ENCODE results near the gene OSBPL9.
"Not testable (repeated sequence)": the region's sequence is repeated elsewhere in the genome, so short reads cannot be mapped to it uniquely, and the experiment has no call there.

OSBPL9 gene

GRCh38 chr1:51616903-51617708, at the start of gene OSBPL9:
Gene OSBPL9 (plus strand): TSS chr1:51617092. CDS start chr1:51617111, 19 bp downstream.
- peak; percentile 81 to 93 for DNase-seq

GRCh38 chr1:51567653-51568052, 49.2 kb upstream of the OSBPL9 start:
- no peak for DNase-seq

- no peak for DNase-seq
Observed at GRCh38 chr1:51568231-51568935, 48.5 kb upstream of the OSBPL9 start.

- peak in 1 of 2 donors; percentile 12 for DNase-seq
Observed at GRCh38 chr1:51569284-51570062, 47.4 kb upstream of the OSBPL9 start.

GRCh38 chr1:51570063-51570710, 46.7 kb upstream of the OSBPL9 start:
- DNase-seq, result no peak

- no peak for DNase-seq
Observed at GRCh38 chr1:51572365-51572764, 44.5 kb upstream of the OSBPL9 start.

- no peak for DNase-seq
Observed at GRCh38 chr1:51574796-51575195, 42.1 kb upstream of the OSBPL9 start.

- no peak for DNase-seq
Observed at GRCh38 chr1:51575406-51576084, 41.3 kb upstream of the OSBPL9 start.

- no peak for DNase-seq
Observed at GRCh38 chr1:51576085-51576444, 40.8 kb upstream of the OSBPL9 start.

- no peak for DNase-seq
Observed at GRCh38 chr1:51576923-51577322, 40.0 kb upstream of the OSBPL9 start.

GRCh38 chr1:51578383-51579109, 38.3 kb upstream of the OSBPL9 start:
- peak; percentile 62 to 65 for DNase-seq

- DNase-seq, result no peak
Observed at GRCh38 chr1:51581238-51581637, 35.7 kb upstream of the OSBPL9 start.

GRCh38 chr1:51583532-51583931, 33.4 kb upstream of the OSBPL9 start:
- no peak for DNase-seq

GRCh38 chr1:51584021-51584420, 32.9 kb upstream of the OSBPL9 start:
- no peak for DNase-seq

GRCh38 chr1:51592711-51593110, 24.2 kb upstream of the OSBPL9 start:
- no peak for DNase-seq

- no peak for DNase-seq
Observed at GRCh38 chr1:51594716-51595115, 22.2 kb upstream of the OSBPL9 start.

GRCh38 chr1:51600529-51600928, 16.4 kb upstream of the OSBPL9 start:
- no peak for DNase-seq

- no peak for DNase-seq
Observed at GRCh38 chr1:51600965-51601364, 15.9 kb upstream of the OSBPL9 start.

- peak; percentile 65 to 70 for DNase-seq
Observed at GRCh38 chr1:51605961-51606723, 10.8 kb upstream of the OSBPL9 start.

- DNase-seq, result peak in 1 of 2 donors; percentile 41
Observed at GRCh38 chr1:51607681-51608095, 9.2 kb upstream of the OSBPL9 start.

GRCh38 chr1:51610104-51610503, 6.8 kb upstream of the OSBPL9 start:
- not testable (repeated sequence) for DNase-seq
